ENCODE results near the gene PBX1.

DNA sequence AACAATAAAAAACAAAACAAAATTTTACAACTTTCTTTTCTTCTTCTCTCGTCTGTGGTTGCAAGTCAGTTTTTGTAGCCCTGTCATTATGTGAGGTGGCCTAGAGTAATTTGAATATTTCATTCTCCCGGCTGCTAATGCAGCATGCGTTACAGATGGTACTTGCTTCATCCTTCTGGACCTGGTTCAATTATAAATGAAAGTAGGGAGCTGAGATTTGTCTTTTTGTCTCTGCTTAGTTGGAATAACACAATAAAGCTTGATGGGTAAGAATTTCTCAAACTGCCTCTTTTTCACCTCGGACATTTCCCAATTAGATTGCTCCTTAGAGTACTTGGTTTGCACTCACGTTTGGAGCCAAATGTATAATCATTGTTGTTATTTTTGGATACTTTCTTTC is 201.6 kb downstream of the PBX1 start:
- TF ChIP-seq POLR2AphosphoS5 (IDR thresholded peaks at IDR 0.05; ENCODE audit: low read depth, low read length) (no peak), TAF1 (IDR thresholded peaks at IDR 0.05; ENCODE audit: borderline replicate concordance, insufficient read depth, low read length) (no peak), SIN3A (IDR thresholded peaks at IDR 0.05; ENCODE audit: borderline replicate concordance, insufficient read depth, low read length) (no peak)
- TF ChIP-seq, protein P1, sequence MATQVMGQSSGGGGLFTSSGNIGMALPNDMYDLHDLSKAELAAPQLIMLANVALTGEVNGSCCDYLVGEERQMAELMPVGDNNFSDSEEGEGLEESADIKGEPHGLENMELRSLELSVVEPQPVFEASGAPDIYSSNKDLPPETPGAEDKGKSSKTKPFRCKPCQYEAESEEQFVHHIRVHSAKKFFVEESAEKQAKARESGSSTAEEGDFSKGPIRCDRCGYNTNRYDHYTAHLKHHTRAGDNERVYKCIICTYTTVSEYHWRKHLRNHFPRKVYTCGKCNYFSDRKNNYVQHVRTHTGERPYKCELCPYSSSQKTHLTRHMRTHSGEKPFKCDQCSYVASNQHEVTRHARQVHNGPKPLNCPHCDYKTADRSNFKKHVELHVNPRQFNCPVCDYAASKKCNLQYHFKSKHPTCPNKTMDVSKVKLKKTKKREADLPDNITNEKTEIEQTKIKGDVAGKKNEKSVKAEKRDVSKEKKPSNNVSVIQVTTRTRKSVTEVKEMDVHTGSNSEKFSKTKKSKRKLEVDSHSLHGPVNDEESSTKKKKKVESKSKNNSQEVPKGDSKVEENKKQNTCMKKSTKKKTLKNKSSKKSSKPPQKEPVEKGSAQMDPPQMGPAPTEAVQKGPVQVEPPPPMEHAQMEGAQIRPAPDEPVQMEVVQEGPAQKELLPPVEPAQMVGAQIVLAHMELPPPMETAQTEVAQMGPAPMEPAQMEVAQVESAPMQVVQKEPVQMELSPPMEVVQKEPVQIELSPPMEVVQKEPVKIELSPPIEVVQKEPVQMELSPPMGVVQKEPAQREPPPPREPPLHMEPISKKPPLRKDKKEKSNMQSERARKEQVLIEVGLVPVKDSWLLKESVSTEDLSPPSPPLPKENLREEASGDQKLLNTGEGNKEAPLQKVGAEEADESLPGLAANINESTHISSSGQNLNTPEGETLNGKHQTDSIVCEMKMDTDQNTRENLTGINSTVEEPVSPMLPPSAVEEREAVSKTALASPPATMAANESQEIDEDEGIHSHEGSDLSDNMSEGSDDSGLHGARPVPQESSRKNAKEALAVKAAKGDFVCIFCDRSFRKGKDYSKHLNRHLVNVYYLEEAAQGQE (IDR thresholded peaks at IDR 0.05; ENCODE audit: insufficient read depth in 1 of 2, low read depth in 2 of 2, low read length in 2 of 2) = no peak
